Sigmoid colon (tissue), 7 donors: Measurements from ENCODE around the gene TXNRD2. TPM values are rescaled to one million over a fixed set of nuclear protein-coding genes. Genes with fewer than 3 reads are reported as not detected.

Source experiments
- DNase-seq: peaks from one replicate; pipeline ENCODE4 v3.0.0-alpha.2; 2019
- H3K27ac ChIP-seq, 4 donors: fragments of 200-600 bp; sonication (generic); one replicate each; pipeline ENCODE4 v1.5.1; 2016 to 2019; ENCODE audit warnings: mild to moderate bottlenecking in 1 of 4
- H3K27me3 ChIP-seq, 3 donors: fragments of 200-600 bp; sonication (generic); one replicate each; pipeline ENCODE4 v1.5.1; 2019; ENCODE audit warnings: mild to moderate bottlenecking in 1 of 3
- H3K36me3 ChIP-seq, 4 donors: fragments of 200-600 bp; sonication (generic); one replicate each; pipeline ENCODE4 v1.5.1; 2016 to 2019
- H3K4me1 ChIP-seq, 4 donors: fragments of 200-600 bp; sonication (generic); one replicate each; pipeline ENCODE4 v1.5.1; 2017 to 2019
- H3K4me3 ChIP-seq, 4 donors: fragments of 200-600 bp; sonication (generic); one replicate each; pipeline ENCODE4 v1.5.1; 2017 to 2019; ENCODE audit warnings: mild to moderate bottlenecking in 2 of 4, moderate library complexity in 1 of 4
- H3K9me3 ChIP-seq, 4 donors: fragments of 200-600 bp in 3 of 4; sonication (generic) in 3 of 4; one replicate each; pipeline versions ENCODE4 v1.5.1 to v1.6.1; 2013 to 2019
- CTCF ChIP-seq, 4 experiments: fragments of 450-650 bp in 3 of 4; fragments of 200-600 bp in 1 of 4; IDR thresholded peaks; one replicate each; pipeline ENCODE4 v1.5.1; 2016 to 2019; ENCODE audit warnings: antibody characterized with exemption in 4 of 4, mild to moderate bottlenecking in 3 of 4, moderate library complexity in 2 of 4
- EP300 ChIP-seq, 4 donors: sonication (generic); formaldehyde crosslinking; IDR thresholded peaks; one replicate each; pipeline ENCODE4 v1.6.1; 2017; ENCODE audit warnings: antibody characterized with exemption in 4 of 4
- POLR2A ChIP-seq, 2 donors: fragments of 450-650 bp; IDR thresholded peaks; one replicate each; pipeline ENCODE4 v1.6.1; 2016; ENCODE audit warnings: antibody characterized with exemption in 2 of 2, mild to moderate bottlenecking in 2 of 2, moderate library complexity in 2 of 2
- POLR2AphosphoS5 ChIP-seq, 4 donors: sonication (generic); formaldehyde crosslinking; IDR thresholded peaks; one replicate each; pipeline ENCODE4 v1.6.1; 2017; ENCODE audit warnings: antibody characterized with exemption in 4 of 4
- WGBS, 2 donors: extraction: QIAGEN DNeasy Blood & Tissue Kit; methylation state at CpG; one replicate each; pipeline ENCODE4 v1.1.7; 2013; 5-methylcytosine and 5-hydroxymethylcytosine counted together
- intact Hi-C: fragments of 100-400 bp; cut with DNase I; formaldehyde crosslinking; loops from one replicate; pipeline ENCODE4 v1.15.1; 2023
- polyA plus RNA-seq, 3 donors: library from polyadenylated mRNA; stranded (reverse); fragments of 200-250 nt; gene quantifications; one replicate each; pipeline ENCODE4 v1.2.3, GENCODE V29; 2013
- total RNA-seq, 4 donors: library from RNA; depleted of rRNA; stranded (reverse); fragments of >200 nt; gene quantifications; one replicate each; pipeline ENCODE4 v1.1.0, GENCODE V29; 2016
- donor health status: healthy with polysubstance abuse.
- donor health status: Bipolar disorder and iron deficiency.
- donor health status: healthy.

TXNRD2 gene
- total and polyA plus RNA-seq, 7 donors = 13.2 to 29.6 (median 18.3) TPM

- peak overlapping the region in 3 of 4 donors; percentile 34 to 64 (median 34) for H3K27ac ChIP-seq
- H3K4me1 ChIP-seq = peaks cover 0 to 15% (median 11%) of the 10 kb centered on the region in 4 donors
- WGBS, 2 donors = 43 to 72% methylated on average over 18 of the region's 18 CpGs
- DNase-seq = peak; percentile 73
- no peak for TF ChIP-seq EP300 (IDR thresholded peaks at IDR 0.05)
- TF ChIP-seq POLR2AphosphoS5 (IDR thresholded peaks at IDR 0.05) = peak in 1 of 4 donors; percentile 15
- no peak overlapping the region for H3K4me3 ChIP-seq
- peaks cover 0 to 7% (median 4%) of the 10 kb centered on the region in 4 donors for H3K36me3 ChIP-seq
- intact Hi-C loops = no loop called here
- H3K27me3 ChIP-seq = no peaks in the 10 kb centered on the region
- no peaks in the 10 kb centered on the region for H3K9me3 ChIP-seq
Measured at GRCh38 chr22:19844377-19845053, 97.1 kb downstream of the TXNRD2 start.

GRCh38 chr22:19843857-19844376, 97.7 kb downstream of the TXNRD2 start:
- no peaks in the 10 kb centered on the region for H3K9me3 ChIP-seq
- intact Hi-C loops = no loop called here
- H3K27me3 ChIP-seq = no peaks in the 10 kb centered on the region
- 78 to 86% methylated on average over 11 of the region's 11 CpGs for WGBS, 2 donors
- TF ChIP-seq CTCF (IDR thresholded peaks at IDR 0.05) (no peak), POLR2AphosphoS5 (IDR thresholded peaks at IDR 0.05) (no peak), EP300 (IDR thresholded peaks at IDR 0.05) (no peak), POLR2A (IDR thresholded peaks at IDR 0.05) (no peak)
- H3K36me3 ChIP-seq = peaks cover 0 to 7% (median 3%) of the 10 kb centered on the region in 4 donors
- H3K4me1 ChIP-seq = peaks cover 0 to 15% (median 11%) of the 10 kb centered on the region in 4 donors
- DNase-seq = peak; percentile 64
- no peak overlapping the region for H3K4me3 ChIP-seq
- peak overlapping the region in 3 of 4 donors; percentile 30 to 64 (median 34) for H3K27ac ChIP-seq

GRCh38 chr22:19843107-19843856, 98.3 kb downstream of the TXNRD2 start:
- intact Hi-C loops = no loop called here
- peak; percentile 46 for DNase-seq

DNA sequence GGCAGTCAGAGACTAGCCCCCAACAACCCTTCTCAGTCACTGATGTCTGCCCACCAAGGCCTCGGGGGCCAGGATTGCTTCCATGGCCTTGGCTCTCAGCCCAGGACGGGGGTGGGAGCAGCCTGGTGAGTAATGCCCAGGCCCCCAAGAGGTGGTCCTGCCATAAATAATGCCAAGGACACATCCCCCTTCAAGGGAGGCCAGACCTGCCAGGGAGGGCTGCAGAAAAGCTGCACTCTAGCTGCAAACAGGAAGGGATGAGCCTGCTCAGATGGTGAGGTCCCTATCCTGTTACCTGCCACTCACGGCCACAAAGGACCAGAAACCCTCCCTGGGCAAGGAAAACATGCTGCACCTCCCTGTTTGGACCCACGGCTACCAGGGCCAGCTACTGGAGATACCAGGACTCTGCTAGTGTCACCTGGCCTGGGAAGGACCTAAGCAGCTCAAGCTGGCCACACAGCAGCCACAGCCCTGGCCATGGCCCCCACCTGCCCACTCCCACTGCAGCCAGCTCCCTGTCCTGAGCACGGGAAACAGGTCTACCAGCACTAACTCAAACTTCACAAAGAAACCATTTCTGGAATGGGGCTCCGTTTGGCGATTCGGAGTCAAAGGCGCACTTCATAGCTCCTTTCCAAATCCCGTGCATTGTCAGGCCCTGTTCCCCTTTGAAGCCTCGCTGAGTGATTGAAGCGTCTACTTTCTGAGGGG, 99.1 kb downstream of the TXNRD2 start:
- no peaks in the 10 kb centered on the region for H3K9me3 ChIP-seq
- WGBS, 2 donors = 92 to 96% methylated on average over 12 of the region's 12 CpGs
- H3K36me3 ChIP-seq = peaks cover 0 to 7% (median 3%) of the 10 kb centered on the region in 4 donors
- H3K27ac ChIP-seq = no peak overlapping the region
- no peak for TF ChIP-seq POLR2AphosphoS5 (IDR thresholded peaks at IDR 0.05)
- no peak for TF ChIP-seq POLR2A (IDR thresholded peaks at IDR 0.05)
- TF ChIP-seq EP300 (IDR thresholded peaks at IDR 0.05) = no peak
- no peak for TF ChIP-seq CTCF (IDR thresholded peaks at IDR 0.05)
- no peak overlapping the region for H3K4me3 ChIP-seq
- DNase-seq = peak; percentile 40
- intact Hi-C loops = no loop called here
- peaks cover 0 to 15% (median 11%) of the 10 kb centered on the region in 4 donors for H3K4me1 ChIP-seq
- no peaks in the 10 kb centered on the region for H3K27me3 ChIP-seq

More at GRCh38 chr22:19843107-19843856, 98.3 kb downstream of the TXNRD2 start:
- Histone ChIP-seq H3K36me3 (peaks cover 0 to 7% (median 3%) of the 10 kb centered on the region in 4 donors), H3K27ac (peak overlapping the region in 1 of 4 donors; percentile 64), H3K4me1 (peaks cover 0 to 15% (median 11%) of the 10 kb centered on the region in 4 donors), H3K27me3 (no peaks in the 10 kb centered on the region), H3K4me3 (no peak overlapping the region), H3K9me3 (no peaks in the 10 kb centered on the region)
- 85 to 91% methylated on average over 27 of the region's 27 CpGs for WGBS, 2 donors
- TF ChIP-seq CTCF (IDR thresholded peaks at IDR 0.05) (no peak), POLR2AphosphoS5 (IDR thresholded peaks at IDR 0.05) (no peak), POLR2A (IDR thresholded peaks at IDR 0.05) (no peak), EP300 (IDR thresholded peaks at IDR 0.05) (no peak)
